Fibroblast of villous mesenchyme (primary cell): ENCODE results near the gene OSCP1. TPM values are rescaled to one million over a fixed set of nuclear protein-coding genes. Genes with fewer than 3 reads are reported as not detected.

Experiments
- DNase-seq: peaks from one replicate; pipeline ENCODE4 v3.0.0-alpha.2; 2010; ENCODE audit warnings: low read depth
- H3K4me3 ChIP-seq: 2 replicates; pipeline ENCODE4 v1.5.1; 2011; ENCODE audit warnings: low read depth, mild to moderate bottlenecking, low read length
- CTCF ChIP-seq: IDR thresholded peaks from 2 replicates; pipeline ENCODE4 v1.5.1; 2012; ENCODE audit warnings: low read depth, mild to moderate bottlenecking, low read length; ENCODE audit not compliant: insufficient read depth
- total RNA-seq: library from RNA; depleted of rRNA; stranded (reverse); fragments of >200 nt; gene quantifications from 2 replicates; pipeline ENCODE4 v1.2.3, GENCODE V29; 2012

Gene OSCP1
- total RNA-seq, 1 donor, result 6.0 TPM

- H3K4me3 ChIP-seq, result no peak overlapping the region
Observed at GRCh38 chr1:36471830-36472641, 21.8 kb upstream of the OSCP1 start.

GRCh38 chr1:36469163-36469562 is 18.9 kb upstream of the OSCP1 start:
- TF ChIP-seq CTCF, result no peak
- no peak for DNase-seq
- H3K4me3 ChIP-seq, result no peak overlapping the region

More at GRCh38 chr1:36471830-36472641, 21.8 kb upstream of the OSCP1 start:
- TF ChIP-seq CTCF, result no peak
- no peak for DNase-seq

GRCh38 chr1:36467700-36468455 is 17.6 kb upstream of the OSCP1 start:
- TF ChIP-seq CTCF, result no peak
- no peak for DNase-seq
- no peak overlapping the region for H3K4me3 ChIP-seq

- no peak for TF ChIP-seq CTCF
- DNase-seq, result no peak
- no peak overlapping the region for H3K4me3 ChIP-seq
Observed at GRCh38 chr1:36467027-36467410, 16.8 kb upstream of the OSCP1 start.

- no peak overlapping the region for H3K4me3 ChIP-seq
- DNase-seq, result no peak
- TF ChIP-seq CTCF, result no peak
Observed at GRCh38 chr1:36466370-36467026, 16.2 kb upstream of the OSCP1 start.

- no peak overlapping the region for H3K4me3 ChIP-seq
- DNase-seq, result no peak
- TF ChIP-seq CTCF, result no peak
Observed at GRCh38 chr1:36465731-36466369, 15.6 kb upstream of the OSCP1 start.
